HL-60 (cell line): ENCODE results near the gene NT5DC2.

ENCODE experiments used
- DNase-seq, 2 experiments: peaks; one replicate each; pipeline ENCODE4 v3.0.0-alpha.2; 2010 to 2020; ENCODE audit warnings: low read depth in 1 of 2, low spot score in 1 of 2
- H3K27ac ChIP-seq: fragments of 250-450 bp; sonication (Bioruptor Pico); replicated peaks from 2 replicates; pipeline ENCODE4 v1.5.1; 2020; ENCODE audit warnings: mild to moderate bottlenecking, moderate library complexity
- H3K27me3 ChIP-seq: fragments of 250-450 bp; sonication (Bioruptor Pico); 2 replicates; pipeline ENCODE4 v1.5.1; 2021; ENCODE audit warnings: mild to moderate bottlenecking, moderate library complexity; ENCODE audit not compliant: insufficient read depth, poor library complexity, severe bottlenecking
- H3K4me3 ChIP-seq: replicated peaks from 2 replicates; pipeline ENCODE4 v1.5.1; 2011; ENCODE audit warnings: mild to moderate bottlenecking, control low read depth, low read length; ENCODE audit not compliant: insufficient read depth
- CTCF ChIP-seq: IDR thresholded peaks from one replicate; pipeline ENCODE4 v1.5.1; 2011; ENCODE audit warnings: low read length, control low read depth, inconsistent platforms; ENCODE audit not compliant: insufficient read depth
- GABPA ChIP-seq: IDR thresholded peaks from 2 replicates; pipeline ENCODE4 v1.6.1; 2012; ENCODE audit warnings: low read depth
- POLR2AphosphoS5 ChIP-seq: IDR thresholded peaks from 2 replicates; pipeline ENCODE4 v1.6.1; 2012; ENCODE audit warnings: low read depth
- REST ChIP-seq: IDR thresholded peaks from 2 replicates; pipeline ENCODE4 v1.6.1; 2012; ENCODE audit warnings: low read depth; ENCODE audit not compliant: insufficient replicate concordance
- SPI1 ChIP-seq: IDR thresholded peaks from 2 replicates; pipeline ENCODE4 v1.6.1; 2012; ENCODE audit warnings: low read depth, mild to moderate bottlenecking, borderline replicate concordance

Gene NT5DC2

GRCh38 chr3:52483081-52483480 is 50.6 kb downstream of the NT5DC2 start:
- no peak overlapping the region for H3K27ac ChIP-seq
- DNase-seq, result no peak
- TF ChIP-seq POLR2AphosphoS5 (no peak), CTCF (no peak), GABPA (no peak), SPI1 (no peak), REST (no peak)

GRCh38 chr3:52481819-52482521 is 51.7 kb downstream of the NT5DC2 start:
- no peak overlapping the region for H3K27ac ChIP-seq
- H3K4me3 ChIP-seq, result no peak overlapping the region
- no peaks in the 10 kb centered on the region for H3K27me3 ChIP-seq
- no peak for DNase-seq
- TF ChIP-seq CTCF (no peak), GABPA (no peak), REST (no peak), POLR2AphosphoS5 (no peak), SPI1 (no peak)

More at GRCh38 chr3:52483081-52483480, 50.6 kb downstream of the NT5DC2 start:
- Histone ChIP-seq H3K27me3 (no peaks in the 10 kb centered on the region), H3K4me3 (no peak overlapping the region)

GRCh38 chr3:52480768-52481715 is 52.6 kb downstream of the NT5DC2 start:
- H3K27ac ChIP-seq, result no peak overlapping the region
- no peak for DNase-seq
- H3K4me3 ChIP-seq, result no peak overlapping the region
- TF ChIP-seq POLR2AphosphoS5 (no peak), REST (no peak), GABPA (no peak), CTCF (no peak), SPI1 (no peak)
- no peaks in the 10 kb centered on the region for H3K27me3 ChIP-seq
